Subcutaneous adipose tissue (tissue), 4 donors: ENCODE data around the gene KCTD15. TPM values are rescaled to one million over a fixed set of nuclear protein-coding genes. Genes with fewer than 3 reads are reported as not detected.

Experiments used
- CTCF ChIP-seq: fragments of 450-650 bp; IDR thresholded peaks from one replicate; pipeline ENCODE4 v1.5.1; 2016; ENCODE audit warnings: low read depth, mild to moderate bottlenecking, control low read depth, antibody characterized with exemption, moderate library complexity
- total RNA-seq, 4 donors: library from RNA; depleted of rRNA; stranded (reverse); fragments of >200 nt; gene quantifications; one replicate each; pipeline ENCODE4 v1.1.0, GENCODE V29; 2016

The KCTD15 gene, protein sequence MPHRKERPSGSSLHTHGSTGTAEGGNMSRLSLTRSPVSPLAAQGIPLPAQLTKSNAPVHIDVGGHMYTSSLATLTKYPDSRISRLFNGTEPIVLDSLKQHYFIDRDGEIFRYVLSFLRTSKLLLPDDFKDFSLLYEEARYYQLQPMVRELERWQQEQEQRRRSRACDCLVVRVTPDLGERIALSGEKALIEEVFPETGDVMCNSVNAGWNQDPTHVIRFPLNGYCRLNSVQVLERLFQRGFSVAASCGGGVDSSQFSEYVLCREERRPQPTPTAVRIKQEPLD
- 10 to 100 TPM in 2 of 4 donors, 1 to 10 TPM in 2; 8.2 to 26.2 (median 13.7) TPM for total RNA-seq

GRCh38 chr19:33796164-33796875 is at the start of gene KCTD15:
TSS of gene KCTD15 (plus strand) at chr19:33796870. CDS start at chr19:33800455, 3,585 bp downstream.
- TF ChIP-seq CTCF: no peak

- TF ChIP-seq CTCF: no peak
Measured at GRCh38 chr19:33747273-33747672, 49.4 kb upstream of the KCTD15 start.

GRCh38 chr19:33748231-33748630 is 48.4 kb upstream of the KCTD15 start:
- TF ChIP-seq CTCF: no peak

DNA sequence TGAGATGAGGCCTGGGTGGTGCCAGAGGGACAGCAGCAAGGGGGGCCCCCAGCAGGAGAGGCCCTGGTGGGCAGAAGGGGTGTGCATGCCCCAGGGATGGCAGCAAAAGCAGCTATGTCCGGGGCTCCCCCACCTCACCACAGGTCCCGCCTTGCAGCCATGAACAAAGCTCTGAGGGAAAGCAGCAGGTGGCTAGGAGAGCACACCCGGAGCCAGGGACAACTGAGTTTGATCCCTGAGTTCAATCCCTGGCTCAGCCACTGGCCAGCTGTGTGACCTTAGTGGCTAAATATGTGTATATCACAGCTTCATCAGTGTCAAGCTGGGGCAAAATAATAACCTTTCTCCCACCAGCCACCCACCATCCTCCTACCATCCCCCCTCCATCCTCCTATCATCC is 47.7 kb upstream of the KCTD15 start:
- no peak for TF ChIP-seq CTCF

GRCh38 chr19:33749619-33750175 is 47.0 kb upstream of the KCTD15 start:
- no peak for TF ChIP-seq CTCF

GRCh38 chr19:33750587-33751435 is 45.9 kb upstream of the KCTD15 start:
- TF ChIP-seq CTCF: no peak
